Neural progenitor cell (in vitro differentiated cells): ENCODE results near the gene EXPH5. TPM values are rescaled to one million over a fixed set of nuclear protein-coding genes. Genes with fewer than 3 reads are reported as not detected.
A peak's percentile ranks its signal among the peaks of the same experiment; 100 is the strongest.
"Not testable (repeated sequence)": the region's sequence is repeated elsewhere in the genome, so short reads cannot be mapped to it uniquely, and the experiment has no call there.

Source experiments
- DNase-seq: peaks from one replicate; pipeline ENCODE4 v3.0.0-alpha.2; 2016; ENCODE audit warnings: low spot score
- H2AFZ ChIP-seq: fragments of 200-600 bp; sonication (generic); replicated peaks from 2 replicates; pipeline ENCODE4 v1.6.1; 2016; ENCODE audit warnings: antibody characterized with exemption
- H3F3A ChIP-seq: fragments of 200-600 bp; sonication (generic); 2 replicates; pipeline ENCODE4 v1.6.1; 2016; ENCODE audit warnings: antibody characterized with exemption, low read depth
- H3K27ac ChIP-seq: fragments of 200-600 bp; sonication (generic); 2 replicates; pipeline ENCODE4 v1.5.1; 2016; ENCODE audit warnings: mild to moderate bottlenecking
- H3K27me3 ChIP-seq: fragments of 200-600 bp; sonication (generic); 2 replicates; pipeline ENCODE4 v1.6.1; 2016; ENCODE audit warnings: mild to moderate bottlenecking, moderate library complexity
- H3K36me3 ChIP-seq: fragments of 200-600 bp; sonication (generic); 2 replicates; pipeline ENCODE4 v1.5.1; 2016
- H3K4me1 ChIP-seq: fragments of 200-600 bp; sonication (generic); 2 replicates; pipeline ENCODE4 v1.6.1; 2016; ENCODE audit warnings: mixed run types
- H3K4me2 ChIP-seq: fragments of 200-600 bp; sonication (generic); 2 replicates; pipeline ENCODE4 v1.6.1; 2016
- H3K4me3 ChIP-seq: fragments of 200-600 bp; sonication (generic); 2 replicates; pipeline ENCODE4 v1.5.1; 2016
- H3K79me2 ChIP-seq: fragments of 200-600 bp; sonication (generic); 2 replicates; pipeline ENCODE4 v1.6.1; 2016; ENCODE audit warnings: low read depth
- H3K9ac ChIP-seq: fragments of 200-600 bp; sonication (generic); 2 replicates; pipeline ENCODE4 v1.6.1; 2016
- H3K9me3 ChIP-seq: fragments of 200-600 bp; sonication (generic); 2 replicates; pipeline ENCODE4 v1.5.1; 2016; ENCODE audit warnings: low read depth
- H4K20me1 ChIP-seq: fragments of 200-600 bp; sonication (generic); 2 replicates; pipeline ENCODE4 v1.6.1; 2016; ENCODE audit warnings: low read depth
- H3K27ac Mint-ChIP-seq: 3 replicates; pipeline ENCODE4 v1.8.0; 2021; ENCODE audit warnings: mixed read lengths
- H3K27me3 Mint-ChIP-seq: 2 replicates; pipeline ENCODE4 v1.8.0; 2022; ENCODE audit warnings: low read depth, mild to moderate bottlenecking, inconsistent platforms, moderate library complexity, mixed read lengths; ENCODE audit not compliant: insufficient read depth
- H3K36me3 Mint-ChIP-seq: 3 replicates; pipeline ENCODE4 v1.8.0; 2021; ENCODE audit warnings: mixed read lengths
- H3K4me1 Mint-ChIP-seq: 3 replicates; pipeline ENCODE4 v1.8.0; 2021; ENCODE audit warnings: mixed read lengths
- H3K4me3 Mint-ChIP-seq: 3 replicates; pipeline ENCODE4 v1.8.0; 2021; ENCODE audit warnings: mild to moderate bottlenecking, moderate library complexity, mixed read lengths
- H3K9me3 Mint-ChIP-seq: 3 replicates; pipeline ENCODE4 v1.8.0; 2020; ENCODE audit warnings: mixed read lengths
- CTCF ChIP-seq: fragments of 200-600 bp; sonication (generic); IDR thresholded peaks from 2 replicates; pipeline ENCODE4 v1.5.1; 2017; ENCODE audit warnings: antibody characterized with exemption, mild to moderate bottlenecking
- EZH2 ChIP-seq: fragments of 200-600 bp; sonication (generic); IDR thresholded peaks from 2 replicates; pipeline ENCODE4 v1.6.1; 2017; ENCODE audit warnings: antibody characterized with exemption, mild to moderate bottlenecking, moderate library complexity
- EZH2phosphoT487 ChIP-seq: fragments of 200-600 bp; sonication (generic); IDR thresholded peaks from 2 replicates; pipeline ENCODE4 v1.6.1; 2017; ENCODE audit warnings: antibody characterized with exemption
- total RNA-seq: library from RNA; depleted of rRNA; stranded (reverse); fragments of >200 nt; gene quantifications from 2 replicates; pipeline ENCODE4 v1.2.3, GENCODE V29; 2015; ENCODE audit warnings: low replicate concordance

EXPH5 gene
- 0.84 and 1.4 TPM in 2 replicates for total RNA-seq

GRCh38 chr11:108593214-108593922 lies at the start of gene EXPH5:
Gene EXPH5 (minus strand): TSS chr11:108593768. CDS start chr11:108593536, 232 bp downstream.
- peaks cover 22% of the 10 kb centered on the region for H3K4me1 ChIP-seq
- no peak within 1 kb of the TSS for H3K27ac ChIP-seq
- peaks cover 8% of the 10 kb centered on the region for H3F3A ChIP-seq
- no peaks in the 10 kb centered on the region for H3K9me3 ChIP-seq
- peak; percentile 94 for DNase-seq
- peak within 1 kb of the TSS; percentile 100 for H2AFZ ChIP-seq
- Mint-ChIP-seq H3K4me1 (peaks cover 24% of the 10 kb centered on the region), H3K36me3 (no peaks in the 10 kb centered on the region), H3K9me3 (no peaks in the 10 kb centered on the region), H3K27ac (no peak within 1 kb of the TSS), H3K4me3 (peak within 1 kb of the TSS; percentile 95), H3K27me3 (peaks cover 15% of the 10 kb centered on the region)
- peak within 1 kb of the TSS; percentile 73 for H3K4me3 ChIP-seq
- H3K27me3 ChIP-seq: peaks cover 28% of the 10 kb centered on the region
- no peaks in the 10 kb centered on the region for H4K20me1 ChIP-seq
- no peaks in the 10 kb centered on the region for H3K79me2 ChIP-seq
- no peaks in the 10 kb centered on the region for H3K36me3 ChIP-seq
- TF ChIP-seq EZH2phosphoT487: no peak
- peak; percentile 21 for TF ChIP-seq EZH2
- H3K9ac ChIP-seq: no peak within 1 kb of the TSS
- H3K4me2 ChIP-seq: peak within 1 kb of the TSS; percentile 93

GRCh38 chr11:108641752-108642151 lies 48.2 kb upstream of the EXPH5 start:
- H3K79me2 ChIP-seq, H3K36me3 Mint-ChIP-seq, H3K9me3 Mint-ChIP-seq, H2AFZ ChIP-seq, H3K4me1 ChIP-seq, H3K4me3 Mint-ChIP-seq, H3K9me3 ChIP-seq, H3K4me3 ChIP-seq, H3K27ac Mint-ChIP-seq, H3K27me3 Mint-ChIP-seq, H3K27me3 ChIP-seq, H3K36me3 ChIP-seq, H3K4me1 Mint-ChIP-seq, H3K4me2 ChIP-seq, H3K9ac ChIP-seq, DNase-seq, H3K27ac ChIP-seq, H4K20me1 ChIP-seq, H3F3A ChIP-seq: not testable (repeated sequence)

- Histone ChIP-seq H2AFZ (no peak overlapping the region), H3K4me3 (no peak overlapping the region), H3K27me3 (no peaks in the 10 kb centered on the region), H3K9ac (no peak overlapping the region), H3K36me3 (no peaks in the 10 kb centered on the region), H3K4me2 (no peak overlapping the region), H3K27ac (no peak overlapping the region), H3F3A (no peaks in the 10 kb centered on the region), H3K4me1 (no peaks in the 10 kb centered on the region), H4K20me1 (no peaks in the 10 kb centered on the region), H3K9me3 (no peaks in the 10 kb centered on the region), H3K79me2 (no peaks in the 10 kb centered on the region)
- Mint-ChIP-seq H3K27ac (no peak overlapping the region), H3K4me3 (no peak overlapping the region), H3K27me3 (no peaks in the 10 kb centered on the region), H3K9me3 (no peaks in the 10 kb centered on the region), H3K36me3 (no peaks in the 10 kb centered on the region), H3K4me1 (no peaks in the 10 kb centered on the region)
- no peak for DNase-seq
- TF ChIP-seq CTCF: no peak
- TF ChIP-seq EZH2: no peak
- TF ChIP-seq EZH2phosphoT487: no peak
Observed at GRCh38 chr11:108639146-108639545, 45.6 kb upstream of the EXPH5 start.

GRCh38 chr11:108636222-108636621 lies 42.7 kb upstream of the EXPH5 start:
- Mint-ChIP-seq H3K9me3 (no peaks in the 10 kb centered on the region), H3K4me1 (peaks cover 11% of the 10 kb centered on the region), H3K27me3 (no peaks in the 10 kb centered on the region), H3K36me3 (no peaks in the 10 kb centered on the region), H3K4me3 (no peak overlapping the region), H3K27ac (no peak overlapping the region)
- Histone ChIP-seq H3K4me2 (no peak overlapping the region), H3K9me3 (no peaks in the 10 kb centered on the region), H3K27ac (no peak overlapping the region), H3K4me1 (peaks cover 4% of the 10 kb centered on the region), H3K9ac (no peak overlapping the region), H3K4me3 (no peak overlapping the region), H3F3A (no peaks in the 10 kb centered on the region), H3K79me2 (no peaks in the 10 kb centered on the region), H3K36me3 (no peaks in the 10 kb centered on the region), H2AFZ (no peak overlapping the region), H4K20me1 (no peaks in the 10 kb centered on the region), H3K27me3 (no peaks in the 10 kb centered on the region)
- DNase-seq: no peak
- no peak for TF ChIP-seq EZH2phosphoT487
- no peak for TF ChIP-seq CTCF
- no peak for TF ChIP-seq EZH2
